Medulla oblongata (tissue), 1 donor: ENCODE results near the gene RESP18.
"Not testable (repeated sequence)": the region's sequence is repeated elsewhere in the genome, so short reads cannot be mapped to it uniquely, and the experiment has no call there.

ENCODE experiments used
- DNase-seq: peaks from one replicate; pipeline ENCODE4 v3.0.0-alpha.2; 2015; ENCODE audit errors: extremely low spot score

Gene RESP18

DNA sequence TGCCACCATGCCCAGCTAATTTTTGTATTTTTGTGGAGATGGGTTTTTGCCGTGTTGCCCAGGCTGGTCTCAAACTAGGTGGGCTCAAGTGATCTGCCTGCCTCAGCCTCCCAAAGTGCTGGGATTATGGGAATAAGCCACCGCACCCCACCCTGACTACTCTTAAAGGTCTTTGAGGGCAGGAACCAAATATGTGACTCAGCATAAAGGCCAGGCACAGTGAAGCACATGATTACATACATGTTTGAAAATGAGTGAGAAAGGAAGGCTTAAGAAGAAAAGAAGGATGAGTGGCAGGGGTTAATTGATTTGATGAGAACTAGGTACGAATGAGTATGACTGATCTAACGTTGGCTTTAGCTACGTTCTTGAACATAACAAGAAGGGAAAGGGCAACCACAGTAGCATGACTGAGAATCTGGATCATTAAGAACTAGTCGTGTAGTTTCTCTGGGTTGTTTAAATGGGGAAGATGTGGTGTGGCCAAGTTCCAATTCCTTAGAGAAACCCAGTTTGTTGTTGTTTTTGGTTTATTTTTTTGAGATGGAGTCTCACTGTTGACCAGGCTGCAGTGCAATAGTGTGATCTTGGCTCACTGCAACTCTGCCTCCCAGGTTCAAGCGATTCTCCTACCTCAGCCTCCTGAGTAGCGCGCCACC lies 6.8 kb downstream of the RESP18 start:
- no peak for DNase-seq

GRCh38 chr2:219325136-219325535 lies 7.4 kb downstream of the RESP18 start:
- DNase-seq = no peak

DNA sequence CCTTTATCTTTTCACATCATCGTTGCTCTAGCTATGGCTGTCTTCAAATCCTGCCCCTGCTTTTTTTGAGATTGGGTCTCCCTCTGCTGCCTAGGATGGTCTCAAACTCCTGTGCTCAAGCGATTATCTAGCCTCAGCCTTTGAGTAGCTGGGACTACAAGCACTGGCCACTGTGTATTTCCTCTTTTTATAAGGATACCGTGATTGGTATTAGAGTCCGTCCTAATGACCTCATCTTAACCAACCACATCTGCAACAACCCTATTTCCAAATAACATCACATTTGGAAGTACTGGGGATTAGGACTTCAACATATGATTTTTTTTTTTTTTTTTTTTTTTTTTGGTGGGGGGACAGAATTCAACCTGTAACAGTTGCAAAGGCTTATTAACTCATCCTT lies 9.1 kb downstream of the RESP18 start:
- DNase-seq = no peak

DNA sequence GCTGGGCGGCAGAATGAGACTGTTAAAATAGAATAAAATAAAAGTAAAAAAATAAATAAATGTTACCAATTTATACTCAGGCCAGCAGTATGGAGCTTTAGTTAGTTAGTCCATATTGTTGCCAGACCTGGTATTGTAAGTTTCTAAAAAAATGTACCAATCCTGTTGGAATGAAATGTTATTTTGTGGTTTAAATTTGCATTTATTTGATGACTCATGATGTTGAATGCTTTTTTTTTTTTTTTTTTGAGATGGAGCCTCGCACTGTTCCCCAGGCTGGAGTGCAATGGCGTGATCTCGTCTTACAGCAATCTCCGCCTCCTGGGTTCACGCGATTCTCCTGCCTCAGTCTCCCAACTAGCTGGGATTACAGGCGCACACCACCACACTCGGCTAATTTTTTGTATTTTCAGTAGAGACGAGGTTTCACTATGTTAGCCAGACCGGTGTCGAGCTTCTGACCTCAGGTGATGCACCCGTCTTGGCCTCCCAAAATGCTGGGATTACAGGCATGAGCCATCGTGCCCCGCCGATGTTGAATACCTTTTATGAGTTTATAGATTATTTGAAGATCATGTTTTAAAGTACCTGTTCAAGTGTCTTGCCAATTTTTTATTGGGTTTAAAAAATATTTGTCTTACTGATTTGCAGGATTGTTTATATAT lies 17.6 kb downstream of the RESP18 start:
- DNase-seq = no peak

- DNase-seq = not testable (repeated sequence)
Measured at GRCh38 chr2:219312683-219313263, 19.8 kb downstream of the RESP18 start.

GRCh38 chr2:219309278-219309677 lies 23.3 kb downstream of the RESP18 start, which contains the start of gene PTPRN:
Gene PTPRN (minus strand): TSS chr2:219309401. CDS start chr2:219309332, 69 bp downstream.
- no peak for DNase-seq

GRCh38 chr2:219308142-219309101 lies 24.1 kb downstream of the RESP18 start:
- peak; percentile 52 for DNase-seq

- no peak for DNase-seq
Measured at GRCh38 chr2:219306047-219306446, 26.5 kb downstream of the RESP18 start.

GRCh38 chr2:219304223-219304622 lies 28.3 kb downstream of the RESP18 start:
- DNase-seq = no peak

DNA sequence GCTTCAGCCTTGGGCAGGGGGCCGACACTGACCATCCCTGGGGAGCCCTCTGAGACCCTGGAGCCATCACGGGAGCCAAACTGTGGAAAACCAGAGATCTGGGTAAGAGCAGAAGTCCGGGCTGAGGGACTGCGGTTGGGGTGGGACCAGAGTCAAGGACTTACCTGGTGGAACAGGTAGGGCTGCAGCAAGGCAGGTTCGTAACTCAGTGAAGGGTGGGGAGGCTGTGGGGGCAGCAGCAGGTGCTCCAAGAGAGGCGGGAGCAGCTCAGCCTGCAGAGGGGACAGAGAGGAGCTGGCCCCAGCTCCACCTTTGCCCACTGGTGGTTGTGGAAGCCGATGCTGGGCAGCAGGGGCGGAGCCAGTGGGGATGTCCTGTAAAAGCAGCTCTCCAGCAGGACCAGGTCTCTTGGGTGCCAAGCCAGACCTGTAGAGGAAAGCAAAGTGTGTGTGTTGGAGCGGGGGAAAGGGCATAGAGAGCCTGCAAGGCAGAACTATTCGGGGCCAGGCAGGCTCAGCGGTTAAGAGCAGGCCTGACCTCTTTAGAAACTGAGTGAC lies 30.1 kb downstream of the RESP18 start:
- no peak for DNase-seq

GRCh38 chr2:219300022-219300421 lies 32.5 kb downstream of the RESP18 start:
- no peak for DNase-seq

DNA sequence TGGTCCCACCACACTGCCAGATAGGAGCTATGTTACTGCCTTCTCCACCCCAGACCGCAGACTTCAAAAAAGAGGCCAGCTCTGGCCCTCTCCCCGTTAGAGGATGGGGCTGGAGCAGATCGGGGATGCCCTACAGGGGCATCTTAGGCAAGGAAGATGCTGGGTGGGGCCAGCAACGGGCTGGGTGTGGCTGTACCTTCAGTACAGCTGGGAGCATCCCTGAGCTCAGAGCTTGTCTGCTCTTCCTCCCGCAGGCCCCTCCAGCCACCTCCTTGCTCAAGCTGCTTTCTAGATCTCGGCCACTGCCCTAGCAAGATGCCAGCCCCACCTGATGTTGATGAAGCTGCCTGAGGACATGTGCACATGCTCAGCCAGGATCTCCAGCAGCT lies 33.2 kb downstream of the RESP18 start:
- DNase-seq = no peak

DNA sequence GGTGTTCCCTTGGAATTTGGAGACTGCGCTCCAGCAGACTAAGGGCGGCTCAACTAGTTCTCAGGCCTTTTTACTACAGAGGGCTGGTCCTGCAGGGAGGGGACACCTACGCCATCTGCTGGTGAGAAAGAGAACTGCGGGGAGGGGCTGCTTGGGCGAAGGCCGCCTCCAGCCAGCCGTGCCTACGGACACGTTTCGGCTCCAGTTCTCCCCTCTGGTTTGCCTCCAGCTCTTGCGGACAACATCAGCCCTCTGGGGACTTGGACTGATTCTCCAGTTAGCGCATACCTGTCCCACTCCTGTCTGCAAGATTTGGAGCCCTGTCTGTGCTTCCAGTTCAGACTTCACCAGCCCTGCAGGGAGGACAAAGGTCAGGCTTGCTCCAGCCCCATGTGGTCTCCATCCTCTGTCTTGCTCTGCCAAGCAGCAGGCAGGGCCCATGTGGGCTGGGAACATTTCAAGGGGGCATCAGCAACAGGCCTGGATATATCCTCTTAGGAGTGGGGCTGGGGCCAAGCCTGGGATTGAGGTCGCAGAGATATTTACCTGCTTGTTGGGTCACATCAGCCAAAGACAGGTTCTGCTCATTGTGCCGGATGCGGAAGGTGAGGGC lies 33.7 kb downstream of the RESP18 start:
- DNase-seq = peak; percentile 88

GRCh38 chr2:219297766-219298456 lies 34.6 kb downstream of the RESP18 start:
- DNase-seq = no peak

GRCh38 chr2:219296631-219297391 lies 35.7 kb downstream of the RESP18 start:
- DNase-seq = no peak

- DNase-seq = no peak
Measured at GRCh38 chr2:219296142-219296541, 36.4 kb downstream of the RESP18 start.

- peak; percentile 89 for DNase-seq
Measured at GRCh38 chr2:219294356-219295351, 37.9 kb downstream of the RESP18 start.

DNA sequence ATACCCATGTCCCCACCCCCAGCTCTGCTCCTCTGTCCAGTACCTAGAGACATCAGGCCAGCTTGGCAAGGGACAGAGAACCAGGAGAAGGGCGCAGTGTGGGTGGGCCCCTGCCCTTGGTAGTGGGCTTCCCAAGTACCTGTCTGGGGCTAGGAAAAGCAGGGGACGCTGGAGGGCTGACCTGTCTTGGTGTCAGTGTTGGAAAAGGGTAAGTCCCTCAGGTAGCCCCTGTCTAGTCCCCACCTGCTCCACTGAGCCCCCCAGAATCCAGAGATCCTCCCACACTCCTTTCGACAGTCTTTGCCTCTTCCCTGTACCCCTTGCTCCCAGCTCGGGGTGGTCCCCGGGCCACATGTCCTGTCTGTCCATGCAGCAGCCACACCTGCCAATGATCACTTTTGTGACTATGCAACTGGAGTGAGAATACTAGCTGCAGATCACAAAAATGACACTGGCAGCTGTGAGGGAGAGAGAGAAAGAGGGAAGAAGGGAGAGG lies 38.8 kb downstream of the RESP18 start:
- no peak for DNase-seq
